NT2/D1 (cell line): ENCODE measurements around the gene TBC1D10B.
"Not testable (repeated sequence)": the region's sequence is repeated elsewhere in the genome, so short reads cannot be mapped to it uniquely, and the experiment has no call there.

ENCODE experiments used
- DNase-seq: peaks from one replicate; pipeline ENCODE4 v3.0.0-alpha.2; 2011; ENCODE audit warnings: low read depth, low spot score
- H3K27me3 ChIP-seq: 2 replicates; pipeline ENCODE4 v1.6.0; 2011; ENCODE audit warnings: mild to moderate bottlenecking; ENCODE audit not compliant: insufficient read length, insufficient read depth
- H3K36me3 ChIP-seq: 2 replicates; pipeline ENCODE4 v1.6.1; 2011; ENCODE audit warnings: mild to moderate bottlenecking, low read length, mixed read lengths; ENCODE audit not compliant: insufficient read depth, insufficient read length
- H3K4me1 ChIP-seq: 2 replicates; pipeline ENCODE4 v1.5.1; 2011; ENCODE audit not compliant: insufficient read depth, insufficient read length
- H3K4me3 ChIP-seq: 2 replicates; pipeline ENCODE4 v1.5.1; 2011; ENCODE audit warnings: low read depth; ENCODE audit not compliant: insufficient read length
- H3K9ac ChIP-seq: 2 replicates; pipeline ENCODE4 v1.6.0; 2011; ENCODE audit warnings: low read depth; ENCODE audit not compliant: insufficient read length
- H3K9me3 ChIP-seq: 2 replicates; pipeline ENCODE4 v1.5.1; 2011; ENCODE audit warnings: mild to moderate bottlenecking, low read length; ENCODE audit not compliant: insufficient read depth
- SUZ12 ChIP-seq: IDR thresholded peaks from 2 replicates; pipeline ENCODE4 v1.6.1; 2011; ENCODE audit not compliant: insufficient read length, insufficient read depth; ENCODE audit errors: extremely low read depth
- YY1 ChIP-seq: IDR thresholded peaks from 2 replicates; pipeline ENCODE4 v1.6.1; 2011; ENCODE audit not compliant: insufficient read length, insufficient read depth
- ZNF274 ChIP-seq: IDR thresholded peaks from 2 replicates; pipeline ENCODE4 v1.6.1; 2011; ENCODE audit warnings: mild to moderate bottlenecking, low read depth, low read length

TBC1D10B gene

DNA sequence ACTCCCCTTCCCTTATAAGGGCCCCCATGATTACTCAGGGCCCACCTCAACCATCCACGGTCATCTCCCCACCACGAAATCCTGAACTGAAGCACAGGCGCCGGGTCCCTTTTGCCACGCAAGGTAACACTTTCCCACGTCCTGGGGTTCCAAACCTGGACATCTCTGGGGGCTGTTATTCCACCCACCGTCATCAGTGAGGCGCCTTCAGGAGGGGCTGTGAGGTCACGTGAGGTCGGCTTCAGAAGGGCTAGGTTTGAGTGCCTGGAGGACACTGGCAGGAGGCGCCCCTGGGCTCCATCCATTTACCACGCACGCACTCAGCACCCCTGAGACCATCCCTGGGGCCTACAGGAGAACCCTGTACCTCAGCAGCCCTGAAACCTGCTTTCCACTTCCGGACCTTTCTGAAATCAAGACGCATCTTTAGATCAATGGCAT is 19.3 kb downstream of the TBC1D10B start:
- Histone ChIP-seq H3K9me3 (no peaks in the 10 kb centered on the region), H3K27me3 (no peaks in the 10 kb centered on the region), H3K9ac (no peak overlapping the region), H3K36me3 (peaks cover 48% of the 10 kb centered on the region), H3K4me1 (peaks cover 5% of the 10 kb centered on the region), H3K4me3 (no peak overlapping the region)
- no peak for DNase-seq
- TF ChIP-seq ZNF274, result no peak
- no peak for TF ChIP-seq SUZ12
- TF ChIP-seq YY1, result no peak

DNA sequence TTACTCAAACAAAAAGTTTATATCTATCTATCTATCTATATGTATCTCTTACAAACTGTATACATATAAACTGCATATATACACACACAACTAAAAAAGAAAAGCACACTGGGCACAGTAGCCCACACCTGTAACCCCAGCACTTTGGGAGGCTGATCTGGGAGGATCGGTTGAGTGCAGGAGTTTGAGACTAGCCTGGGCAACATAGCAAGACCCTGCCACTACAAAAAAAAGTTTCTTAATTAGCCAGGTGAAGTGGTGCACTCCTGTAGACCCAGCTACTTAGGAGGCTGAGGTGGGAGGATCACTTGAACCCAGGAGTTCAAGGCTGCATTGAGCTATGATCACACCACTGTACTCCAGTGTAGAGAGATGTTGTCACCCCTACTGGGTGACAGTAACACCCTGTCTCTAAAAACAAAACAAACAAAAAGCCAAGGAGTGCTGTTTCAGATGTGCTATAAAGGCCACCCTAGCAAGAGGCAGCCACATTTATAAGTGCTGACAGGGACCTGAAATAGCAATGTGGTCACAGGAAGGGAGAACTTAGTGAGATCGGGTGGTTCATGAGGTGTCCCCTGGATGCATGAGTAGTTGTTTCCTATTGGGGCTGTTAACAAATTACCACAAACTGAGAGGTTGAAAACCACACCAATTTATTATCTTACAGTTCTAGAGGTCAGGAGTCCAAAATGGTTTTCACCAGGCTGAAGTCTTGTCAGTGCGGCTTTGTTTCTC is 20.0 kb downstream of the TBC1D10B start:
- DNase-seq, result no peak
- no peaks in the 10 kb centered on the region for H3K27me3 ChIP-seq
- TF ChIP-seq YY1, result no peak
- TF ChIP-seq ZNF274, result no peak
- no peak for TF ChIP-seq SUZ12
- peaks cover 48% of the 10 kb centered on the region for H3K36me3 ChIP-seq
- no peak overlapping the region for H3K9ac ChIP-seq
- H3K4me3 ChIP-seq, result no peak overlapping the region
- H3K9me3 ChIP-seq, result no peaks in the 10 kb centered on the region
- H3K4me1 ChIP-seq, result peaks cover 4% of the 10 kb centered on the region

DNA sequence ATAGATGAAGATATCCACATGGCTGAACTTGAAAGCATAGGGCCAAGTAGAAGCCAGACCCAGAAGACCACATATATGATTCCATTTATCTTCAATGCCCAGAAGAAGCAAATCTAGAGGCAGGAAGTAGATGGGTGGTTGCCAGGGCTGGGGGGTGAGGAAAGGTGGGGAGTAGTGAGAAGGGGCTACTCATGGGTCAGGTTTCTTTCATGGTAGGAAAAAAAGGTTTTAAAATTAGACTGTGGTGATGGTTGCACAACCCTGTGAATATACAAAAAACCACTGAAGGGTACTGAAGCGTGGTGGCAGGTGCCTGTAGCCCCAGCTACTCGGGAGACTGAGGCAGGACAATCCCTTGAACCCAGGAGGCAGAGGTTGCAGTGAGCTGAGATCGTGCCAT is 20.6 kb downstream of the TBC1D10B start:
- H3K4me3 ChIP-seq, result no peak overlapping the region

DNA sequence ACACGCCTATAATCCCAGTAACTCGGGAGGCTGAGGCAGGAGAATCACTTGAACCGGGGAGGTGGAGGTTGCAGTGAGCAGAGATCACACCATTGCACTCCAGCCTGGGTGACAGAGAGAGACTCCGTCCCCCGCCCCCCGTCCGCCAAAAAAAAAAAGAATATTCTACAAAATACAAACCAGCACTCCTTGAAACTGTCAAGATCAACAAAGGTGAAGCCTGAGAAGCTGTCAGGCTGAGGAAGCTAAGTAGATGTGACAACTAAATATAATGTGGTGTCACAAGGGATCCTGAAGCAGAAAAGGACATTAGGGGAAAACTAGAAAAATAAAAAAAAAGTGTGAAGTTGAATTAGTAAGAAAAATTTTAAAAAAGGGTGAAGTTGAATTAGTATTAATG is 21.4 kb downstream of the TBC1D10B start:
- Histone ChIP-seq H3K4me3 (no peak overlapping the region), H3K4me1 (peaks cover 2% of the 10 kb centered on the region), H3K9me3 (no peaks in the 10 kb centered on the region), H3K9ac (no peak overlapping the region), H3K27me3 (no peaks in the 10 kb centered on the region), H3K36me3 (peaks cover 44% of the 10 kb centered on the region)
- no peak for DNase-seq
- TF ChIP-seq SUZ12, result no peak

More for the DNA sequence above, 20.6 kb downstream of the TBC1D10B start:
- TF ChIP-seq ZNF274, result no peak
- no peak for TF ChIP-seq YY1
- no peak for TF ChIP-seq SUZ12
- no peak for DNase-seq
- H3K9me3 ChIP-seq, result no peaks in the 10 kb centered on the region
- peaks cover 4% of the 10 kb centered on the region for H3K4me1 ChIP-seq
- peaks cover 48% of the 10 kb centered on the region for H3K36me3 ChIP-seq
- H3K9ac ChIP-seq, result no peak overlapping the region
- no peaks in the 10 kb centered on the region for H3K27me3 ChIP-seq

DNA sequence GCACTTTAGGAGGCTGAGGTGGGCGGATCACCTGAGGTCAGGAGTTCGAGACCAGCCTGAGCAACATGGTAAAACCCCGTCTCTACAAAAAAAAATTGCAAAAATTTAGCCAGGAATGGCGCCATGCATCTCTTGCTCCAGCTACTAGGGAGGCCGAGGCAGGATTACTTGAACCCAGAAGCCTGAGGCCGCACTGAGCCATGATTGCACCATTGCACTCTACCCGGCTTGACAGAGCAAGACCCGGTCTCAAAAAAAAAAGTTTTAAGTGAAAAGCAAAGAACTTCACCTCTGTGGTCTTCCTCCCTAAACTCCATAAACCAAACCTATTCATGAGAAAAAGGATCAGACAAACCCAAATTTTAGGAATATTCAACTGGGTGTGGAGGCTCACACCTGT is 22.2 kb downstream of the TBC1D10B start:
- no peaks in the 10 kb centered on the region for H3K4me1 ChIP-seq
- DNase-seq, result no peak
- H3K36me3 ChIP-seq, result peaks cover 36% of the 10 kb centered on the region
- H3K9me3 ChIP-seq, result no peaks in the 10 kb centered on the region
- TF ChIP-seq YY1 (no peak), ZNF274 (no peak), SUZ12 (no peak)
- H3K9ac ChIP-seq, result no peak overlapping the region
- no peak overlapping the region for H3K4me3 ChIP-seq
- no peaks in the 10 kb centered on the region for H3K27me3 ChIP-seq

DNA sequence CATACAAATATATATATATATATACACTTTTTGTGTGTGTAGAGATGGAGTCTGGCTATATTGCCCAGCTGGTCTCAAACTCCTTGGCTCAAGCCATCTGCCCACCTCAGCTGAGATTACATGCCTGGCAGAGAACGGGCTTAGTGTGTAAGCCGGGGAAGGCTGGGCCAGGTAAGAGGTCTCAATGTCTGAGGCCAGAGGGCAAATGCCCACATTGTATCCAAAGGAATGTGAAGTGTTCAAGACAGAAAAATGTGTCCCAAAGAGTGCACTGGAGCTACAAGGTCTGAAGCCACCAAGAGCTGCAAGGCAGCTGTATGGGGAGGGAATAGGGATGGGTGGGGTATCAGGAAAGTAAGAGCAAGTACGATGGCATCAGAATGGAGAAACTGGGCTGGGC is 24.0 kb downstream of the TBC1D10B start:
- peaks cover 21% of the 10 kb centered on the region for H3K36me3 ChIP-seq
- no peaks in the 10 kb centered on the region for H3K27me3 ChIP-seq
- DNase-seq, result no peak
- TF ChIP-seq ZNF274, result no peak
- TF ChIP-seq YY1, result no peak
- no peak for TF ChIP-seq SUZ12
- no peak overlapping the region for H3K4me3 ChIP-seq
- no peaks in the 10 kb centered on the region for H3K9me3 ChIP-seq
- H3K4me1 ChIP-seq, result no peaks in the 10 kb centered on the region
- no peak overlapping the region for H3K9ac ChIP-seq

DNA sequence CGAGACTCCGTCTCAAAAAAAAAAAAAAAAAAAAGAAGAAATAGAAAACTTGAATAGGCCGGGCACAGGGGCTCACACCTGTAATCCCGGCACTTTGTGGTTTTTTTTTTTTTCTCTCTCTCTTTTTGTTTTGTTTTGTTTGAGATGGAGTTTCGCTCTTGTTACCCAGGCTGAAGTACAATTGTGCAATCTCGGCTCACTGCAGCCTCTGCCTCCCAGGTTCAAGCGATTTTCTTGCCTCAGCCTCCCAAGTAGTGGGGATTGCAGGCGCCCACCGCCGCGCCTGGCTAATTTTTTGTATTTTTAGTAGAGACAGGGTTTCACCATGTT is 26.8 kb downstream of the TBC1D10B start:
- not testable (repeated sequence) for DNase-seq, H3K4me3 ChIP-seq

More for the DNA sequence above, 26.8 kb downstream of the TBC1D10B start:
- H3K9ac ChIP-seq, H3K36me3 ChIP-seq, H3K9me3 ChIP-seq, H3K4me1 ChIP-seq, H3K27me3 ChIP-seq: not testable (repeated sequence)
